Activated CD4-positive, alpha-beta T cell treated with anti-CD3 and anti-CD28 coated beads, Interleukin-2, amount 50 U/mL, for 48 hours (primary cell): ENCODE measurements around the gene PANK4.
"Not testable (repeated sequence)": the region's sequence is repeated elsewhere in the genome, so short reads cannot be mapped to it uniquely, and the experiment has no call there.

Source experiments
- DNase-seq, 2 experiments: peaks; one replicate each; pipeline ENCODE4 v3.0.0-alpha.2; 2020

Gene PANK4

DNA sequence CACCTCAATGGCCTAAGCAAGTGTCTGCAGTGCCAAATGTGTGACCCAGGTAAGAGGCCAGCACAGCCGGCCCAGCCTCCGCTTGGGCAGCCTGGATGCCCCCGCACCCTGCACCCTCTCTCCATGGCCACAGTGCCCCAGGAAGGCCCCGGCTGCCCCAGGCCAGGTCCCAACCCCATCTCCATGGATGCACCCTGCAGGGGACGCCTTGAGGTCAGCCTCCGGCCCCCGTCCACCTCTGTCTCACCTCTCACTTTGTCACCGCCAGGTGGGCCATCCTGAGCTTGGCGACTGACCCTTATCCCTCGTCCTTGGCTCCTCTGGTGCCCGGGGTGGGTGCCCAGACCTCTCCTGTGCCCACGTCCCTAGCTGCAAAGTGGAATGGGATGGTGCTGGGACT is 32.0 kb upstream of the PANK4 start:
- DNase-seq, result no peak

DNA sequence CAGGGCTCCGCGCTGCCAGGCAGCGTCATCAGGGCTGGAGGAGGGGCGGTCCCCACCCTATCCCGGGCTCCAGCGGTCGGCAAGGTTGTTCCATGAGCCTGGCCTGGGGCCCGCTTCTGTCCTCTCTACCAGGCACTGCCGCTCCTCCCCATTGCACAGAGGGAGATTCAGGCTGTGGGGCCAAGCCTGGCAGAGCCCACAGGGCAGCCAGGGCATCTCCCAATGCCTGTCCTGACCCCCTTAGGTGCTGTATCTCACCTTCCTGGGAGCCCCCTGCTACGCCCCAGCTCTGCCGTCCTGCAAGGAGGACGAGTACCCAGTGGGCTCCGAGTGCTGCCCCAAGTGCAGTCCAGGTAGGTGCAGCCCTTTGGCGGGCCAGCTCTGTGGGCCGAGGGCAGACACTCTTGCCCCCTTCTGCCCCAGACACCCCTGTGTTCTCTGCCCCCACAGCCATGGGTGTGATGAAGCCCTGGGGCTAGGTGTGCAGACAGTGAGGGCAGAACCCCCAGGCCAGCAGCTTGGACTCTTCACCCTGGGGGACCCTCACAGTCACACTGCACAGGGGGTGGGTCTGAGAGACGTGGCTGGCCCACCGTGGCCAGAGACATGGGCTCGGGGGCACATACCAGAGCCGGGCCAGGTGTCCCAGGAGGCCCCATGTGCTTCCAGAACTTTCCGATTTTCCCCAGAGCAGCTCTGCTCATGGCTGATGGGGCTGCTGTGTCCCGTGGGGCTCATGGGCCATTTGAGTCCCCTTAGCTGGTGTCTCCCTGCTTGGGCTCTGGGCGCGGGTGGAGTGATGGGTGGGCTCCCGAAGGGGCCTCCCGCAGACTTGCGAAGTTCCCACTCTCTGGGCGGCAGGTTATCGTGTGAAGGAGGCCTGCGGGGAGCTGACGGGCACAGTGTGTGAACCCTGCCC is 31.3 kb upstream of the PANK4 start:
- peak in 1 of 2 experiments; percentile 28 for DNase-seq

DNA sequence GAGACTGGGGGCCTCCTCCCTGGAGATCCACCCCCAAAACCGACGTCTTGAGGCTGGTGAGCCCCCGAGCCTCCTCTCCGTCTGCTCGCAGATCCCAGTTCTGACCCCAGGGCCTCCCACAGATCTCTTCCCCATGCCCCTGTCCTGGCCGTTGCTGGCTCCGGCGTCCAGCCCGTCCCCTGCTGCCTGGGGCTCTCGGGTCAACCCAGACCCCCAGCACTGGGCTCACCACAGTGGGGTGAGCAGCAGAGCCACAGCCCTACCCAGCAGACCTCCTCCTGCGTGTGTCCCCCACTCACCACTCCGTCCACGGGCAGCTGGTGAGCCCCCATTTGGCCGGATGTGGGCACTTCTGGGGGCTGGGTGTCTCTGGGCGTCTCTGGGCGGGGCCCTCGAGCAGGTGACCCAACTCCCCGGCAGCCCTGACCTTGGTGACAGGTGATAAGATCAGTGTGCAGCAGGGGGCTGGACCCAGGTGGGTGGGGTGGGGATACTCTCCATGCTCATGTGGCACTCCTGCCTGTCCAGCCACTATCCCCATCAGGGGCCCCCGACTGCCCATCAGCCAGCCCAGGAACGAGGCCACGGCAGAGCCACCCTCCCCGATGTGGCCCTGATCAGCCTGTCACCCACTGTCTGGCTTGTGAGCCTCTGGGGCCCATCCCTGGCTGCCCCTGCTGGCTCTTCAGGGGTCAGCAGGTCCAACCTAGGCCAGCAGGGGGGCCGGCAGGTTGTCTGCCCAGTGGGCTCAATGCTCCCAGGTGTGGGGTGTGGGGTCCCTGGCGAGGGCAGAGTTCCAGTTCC is 30.5 kb upstream of the PANK4 start:
- DNase-seq, result peak; percentile 54 to 66

DNA sequence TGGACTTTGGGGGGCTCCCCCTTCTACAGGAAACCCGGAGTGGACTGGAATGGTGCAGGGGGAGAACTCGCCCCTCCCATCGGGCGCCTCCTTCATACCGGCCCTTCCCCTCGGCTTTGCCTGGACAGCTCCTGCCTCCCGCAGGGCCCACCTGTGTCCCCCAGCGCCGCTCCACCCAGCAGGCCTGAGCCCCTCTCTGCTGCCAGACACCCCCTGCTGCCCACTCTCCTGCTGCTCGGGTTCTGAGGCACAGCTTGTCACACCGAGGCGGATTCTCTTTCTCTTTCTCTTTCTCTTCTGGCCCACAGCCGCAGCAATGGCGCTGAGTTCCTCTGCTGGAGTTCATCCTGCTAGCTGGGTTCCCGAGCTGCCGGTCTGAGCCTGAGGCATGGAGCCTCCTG is 29.9 kb upstream of the PANK4 start, which contains the start of gene TNFRSF14:
TNFRSF14 (plus strand) TSS at position 95 of the 401 bp plus-strand sequence; CDS start at position 389, 294 bp downstream.
- DNase-seq, result peak in 1 of 2 experiments; percentile 67

DNA sequence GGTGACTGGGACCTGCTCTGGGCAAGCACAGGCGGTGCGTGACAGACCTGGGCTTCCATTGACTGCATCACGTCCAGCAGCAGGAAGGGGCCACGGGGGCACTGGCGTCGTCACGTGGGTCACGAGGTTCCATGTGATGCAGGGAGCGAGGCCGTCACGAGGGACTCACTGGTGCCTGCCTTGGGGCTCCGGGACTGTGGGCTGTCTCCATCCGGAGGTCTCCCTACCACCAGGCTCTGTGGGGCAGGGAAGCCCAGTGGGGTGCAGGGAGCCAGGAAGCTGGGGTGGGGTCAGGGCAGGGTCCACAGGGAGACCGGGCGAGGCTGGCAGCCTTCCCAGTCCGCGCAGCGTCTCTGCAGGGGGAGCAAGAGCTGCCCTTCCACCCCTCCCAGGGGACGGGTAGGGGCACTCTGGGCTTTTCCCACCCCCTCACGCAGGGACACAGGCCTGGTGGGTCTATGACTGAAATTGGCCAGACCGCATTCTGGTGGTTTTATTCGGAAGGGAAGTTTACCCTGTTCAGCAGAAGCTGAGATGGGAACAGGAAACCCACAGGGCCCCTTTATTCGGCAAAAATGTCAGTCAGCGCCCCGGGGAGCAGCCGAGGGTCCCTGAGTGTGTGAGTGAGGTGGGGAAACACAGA is 29.4 kb upstream of the PANK4 start:
- peak; percentile 83 to 89 for DNase-seq

DNA sequence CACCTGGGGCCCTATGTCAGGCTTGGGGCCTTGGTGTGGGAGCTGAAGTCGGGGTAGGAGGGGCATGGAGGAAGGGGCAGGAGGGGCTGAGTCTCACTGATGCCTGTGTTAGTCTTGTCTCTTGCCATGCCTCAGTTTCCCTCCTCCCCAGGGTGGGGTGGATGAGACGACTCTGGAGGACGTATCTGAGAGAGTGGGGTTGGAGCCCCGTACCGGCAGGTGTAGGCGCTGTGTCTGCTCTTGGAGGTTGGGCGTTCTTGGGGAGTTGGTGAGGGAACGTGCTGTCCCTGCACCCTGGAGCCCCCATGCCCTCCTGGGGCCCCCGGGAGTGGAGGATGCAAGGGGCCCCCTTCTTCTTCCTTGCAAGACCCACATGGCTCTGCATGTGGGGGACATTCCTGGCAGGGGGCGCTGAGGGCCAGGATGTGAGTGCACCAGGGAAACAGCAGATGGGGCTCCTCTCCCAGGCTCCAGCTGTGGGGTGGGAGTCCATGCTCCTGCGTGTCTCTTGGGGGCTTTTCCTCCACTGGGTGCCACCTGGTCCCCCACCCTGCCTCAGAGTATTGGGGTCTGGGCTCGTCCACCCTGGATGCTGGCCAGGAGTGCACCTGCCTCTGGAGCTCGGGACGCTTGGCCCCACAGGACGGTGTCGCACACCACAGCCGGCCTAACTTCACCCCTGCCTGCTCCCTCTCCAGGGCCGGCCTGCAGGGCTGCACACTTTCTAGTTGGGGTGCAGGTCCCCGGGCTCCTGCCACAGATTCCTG is 28.4 kb upstream of the PANK4 start:
- peak; percentile 58 to 67 for DNase-seq

DNA sequence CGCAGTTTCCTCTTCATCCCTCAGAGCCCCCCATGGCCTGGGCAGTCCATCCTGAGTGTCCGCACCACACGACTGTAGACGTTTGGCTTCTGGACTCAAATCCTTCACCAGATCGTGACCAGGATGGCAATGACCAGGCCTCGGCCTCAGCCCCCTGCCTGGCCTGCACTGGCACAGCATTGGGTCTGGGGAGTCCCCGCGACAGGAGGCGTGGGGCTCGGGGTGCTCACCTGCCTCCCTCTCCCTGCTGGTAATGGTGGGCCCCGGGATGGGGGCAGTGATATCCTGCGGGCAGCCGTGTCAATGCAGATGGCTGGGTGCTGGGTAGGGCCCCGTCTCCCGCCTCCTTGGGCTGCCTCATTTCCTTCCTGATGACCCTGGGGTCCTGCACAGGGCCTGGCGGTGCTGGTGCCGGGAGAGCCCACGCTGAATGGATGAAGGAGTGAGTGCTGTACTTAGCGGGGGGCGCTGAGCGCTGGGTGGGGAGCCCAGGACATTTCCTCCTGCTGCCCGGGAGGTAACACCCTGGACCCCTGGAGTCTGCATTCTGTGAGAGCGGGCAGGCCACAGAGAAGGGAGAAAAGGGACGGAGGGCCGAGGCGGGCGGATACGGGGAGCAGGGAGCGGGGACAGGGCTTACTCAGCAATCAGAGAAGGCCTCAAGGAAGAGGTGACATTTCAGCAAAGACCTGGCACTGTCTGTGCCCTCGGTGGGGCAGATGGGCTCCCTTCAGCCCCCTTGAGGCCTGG is 27.6 kb upstream of the PANK4 start:
- DNase-seq, result no peak

DNA sequence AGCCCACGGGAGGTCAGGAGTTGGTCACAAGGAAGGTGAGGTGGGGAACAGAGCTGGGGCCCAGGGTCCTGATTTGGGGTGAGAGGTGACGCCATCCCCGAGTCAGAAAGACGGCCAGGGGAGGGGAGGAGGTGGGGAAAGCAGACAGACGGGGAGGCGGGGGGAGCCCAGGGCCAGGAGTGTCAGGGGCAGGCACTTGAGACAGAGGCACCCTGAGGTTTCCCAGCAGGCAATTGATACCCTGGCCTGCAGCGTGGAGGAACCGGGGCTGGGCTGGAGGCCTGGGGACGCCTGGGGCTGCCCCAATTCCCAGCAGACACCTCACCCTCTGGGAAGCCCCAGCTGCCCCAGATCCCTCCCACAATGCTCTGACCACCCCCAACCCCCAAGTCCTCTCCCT is 26.7 kb upstream of the PANK4 start:
- DNase-seq, result not testable (repeated sequence)

DNA sequence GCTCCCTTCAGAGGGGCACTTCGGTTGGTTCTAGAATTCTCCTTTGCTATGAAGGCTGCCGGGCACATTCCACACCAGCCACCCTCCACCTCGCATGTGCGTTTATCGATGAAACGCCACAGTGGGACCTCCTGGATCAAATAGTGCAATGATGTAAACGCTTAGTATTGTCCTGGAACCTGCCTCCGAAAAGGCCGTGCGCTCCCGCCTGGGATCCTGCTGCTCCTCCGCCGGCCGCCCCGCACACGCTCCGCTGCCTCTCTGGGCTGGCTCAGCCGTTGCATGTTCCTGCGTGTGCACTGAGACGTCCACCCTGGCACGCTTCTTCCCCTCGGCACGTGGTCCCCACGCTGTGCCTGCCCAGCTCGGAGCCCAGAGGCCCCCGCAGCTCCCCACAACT is 25.8 kb upstream of the PANK4 start:
- no peak for DNase-seq

DNA sequence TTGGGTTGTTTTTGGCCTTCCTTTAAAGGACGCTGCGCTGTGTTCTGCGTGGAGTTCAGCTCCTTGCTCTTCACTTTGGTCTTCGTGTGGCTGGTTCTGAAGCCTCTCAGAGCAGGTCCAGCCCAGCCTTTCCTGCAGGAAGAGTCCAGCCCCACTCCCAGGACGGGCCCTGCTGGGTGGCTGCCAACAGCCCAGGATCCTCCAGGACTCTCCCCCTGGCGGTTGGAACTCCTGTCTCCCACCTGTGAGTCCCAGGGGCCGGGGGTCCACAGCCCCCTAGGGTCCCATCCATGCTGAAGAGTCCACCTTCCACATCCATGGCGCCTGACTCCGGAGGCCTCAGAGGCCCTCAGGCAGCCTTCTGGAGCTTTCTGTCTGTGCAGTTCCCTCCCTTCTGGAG is 25.1 kb upstream of the PANK4 start:
- not testable (repeated sequence) for DNase-seq

DNA sequence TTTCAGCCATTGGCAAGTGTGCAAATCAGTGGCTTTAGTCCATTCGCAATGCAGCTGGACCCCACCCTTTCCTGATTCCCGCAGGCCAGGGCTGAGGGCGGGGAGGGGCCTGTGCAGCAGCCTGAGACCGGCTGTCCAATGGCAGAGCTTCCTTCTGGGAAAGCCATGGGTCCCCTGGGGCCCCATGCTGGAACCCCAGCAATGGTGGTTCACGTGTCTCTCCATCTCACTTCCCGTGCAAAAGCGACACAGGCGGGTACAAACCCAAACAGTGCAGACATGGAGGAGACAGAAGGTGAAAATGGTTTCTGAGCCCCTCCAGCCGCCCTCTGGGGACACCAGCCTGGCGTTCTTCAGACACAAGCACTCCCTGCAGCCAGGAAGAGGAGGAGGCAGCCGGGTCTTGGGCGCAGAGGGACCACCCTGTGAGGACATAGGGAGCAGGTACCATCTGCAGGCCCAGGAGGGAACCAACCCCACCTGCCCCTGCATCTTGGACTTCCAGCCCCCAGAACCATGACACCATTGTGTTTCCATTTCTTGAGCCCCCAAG is 24.0 kb upstream of the PANK4 start:
- DNase-seq, result not testable (repeated sequence)

DNA sequence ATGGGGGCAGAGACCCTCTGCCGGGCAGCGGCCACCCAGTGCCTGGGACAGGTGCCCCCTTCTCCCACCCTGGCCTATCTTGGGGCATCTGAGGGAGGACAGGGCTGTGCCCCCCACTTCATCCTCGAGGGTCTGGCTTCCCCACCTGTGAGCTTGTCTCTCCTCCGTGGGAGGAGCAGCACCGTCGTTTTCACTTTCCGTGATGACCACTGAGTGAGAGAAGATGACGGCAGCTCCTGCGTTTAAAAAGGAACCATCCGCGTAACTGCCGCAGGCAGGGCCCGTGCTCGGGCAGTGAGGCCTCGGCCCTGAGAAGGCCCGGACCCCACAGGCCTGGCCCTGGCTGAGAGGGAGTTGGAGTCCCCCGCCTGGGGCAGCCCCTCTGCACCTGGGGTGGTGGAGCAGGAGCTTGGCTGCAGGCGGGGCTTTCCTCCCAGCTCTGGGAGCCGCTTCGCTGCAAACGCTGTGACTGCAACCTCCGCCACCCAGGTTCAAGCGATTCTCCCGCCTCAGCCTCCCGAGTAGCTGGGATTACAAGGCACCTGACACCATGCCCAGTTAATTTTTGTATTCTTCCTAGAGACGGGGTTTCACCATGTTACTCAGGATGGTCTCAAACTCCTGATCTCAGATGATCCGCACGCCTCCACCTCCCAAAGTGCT is 23.1 kb upstream of the PANK4 start:
- DNase-seq, result not testable (repeated sequence)

DNA sequence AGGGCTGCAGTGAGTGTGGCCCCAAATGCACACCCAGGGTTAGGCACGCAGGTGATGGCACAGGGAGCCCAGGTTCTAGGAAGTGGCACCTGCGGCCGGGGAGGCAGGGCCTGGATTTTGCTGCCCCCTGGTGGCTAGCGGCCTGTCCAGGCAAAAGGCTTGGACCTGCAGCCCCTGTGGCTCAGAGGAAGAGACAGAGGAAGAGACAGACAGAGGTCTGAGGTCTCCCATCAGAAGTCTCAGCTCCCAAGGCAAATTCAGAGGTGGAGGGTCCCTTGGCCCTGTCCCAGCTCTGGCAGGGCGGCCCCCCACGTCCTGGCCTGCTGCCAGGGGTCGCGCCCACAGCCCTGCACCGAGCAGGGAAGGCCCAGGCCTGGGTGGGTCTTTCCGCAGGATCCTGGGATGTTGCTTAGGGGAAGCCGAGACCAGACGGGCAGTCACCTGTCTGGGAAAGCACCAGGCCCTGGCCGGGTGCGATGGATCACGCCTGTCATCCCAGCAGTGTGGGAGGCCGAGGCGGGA is 21.7 kb upstream of the PANK4 start:
- peak; percentile 90 to 92 for DNase-seq

DNA sequence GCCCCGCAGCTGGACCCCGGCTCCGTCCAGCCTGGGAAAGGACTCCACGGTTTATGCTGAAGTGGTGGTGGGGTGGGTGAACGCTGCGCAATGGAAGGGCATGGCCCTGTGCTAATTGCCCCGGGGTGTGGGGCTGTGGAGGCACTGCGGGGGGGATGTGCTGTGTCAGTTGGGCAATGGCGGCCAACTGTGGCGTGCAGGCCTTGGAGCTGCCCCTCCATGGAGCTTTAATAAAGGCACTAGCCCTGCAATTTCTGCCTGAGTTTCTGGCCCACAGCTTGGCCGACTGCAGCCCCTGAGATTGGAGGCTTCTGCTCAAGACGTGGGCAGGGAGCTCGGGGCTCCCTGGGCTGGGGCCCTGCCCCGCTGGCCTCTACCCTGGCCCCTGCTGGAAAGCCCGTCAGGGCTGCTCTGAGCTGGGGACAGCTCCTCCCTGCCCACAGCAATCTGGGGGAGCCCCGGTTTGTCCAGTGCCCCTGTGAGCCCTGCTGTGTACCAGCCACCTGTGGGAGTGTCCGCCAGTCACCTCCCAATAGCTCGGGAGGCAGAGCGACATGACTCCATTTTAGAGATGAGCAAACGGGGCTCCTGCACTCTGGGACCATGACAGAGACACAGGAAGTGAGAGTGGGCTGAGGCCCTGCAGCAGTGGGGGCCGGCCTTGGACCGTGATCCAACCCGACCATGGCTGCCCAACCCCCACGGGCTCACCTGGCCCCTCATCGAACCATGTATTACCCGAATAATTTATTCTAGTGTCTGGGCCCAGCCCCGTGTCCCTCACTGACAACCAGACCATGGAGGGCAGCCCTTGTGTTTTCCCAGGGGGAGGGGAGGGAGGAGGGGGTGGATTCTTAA is 21.0 kb upstream of the PANK4 start:
- DNase-seq, result peak; percentile 71 to 77

DNA sequence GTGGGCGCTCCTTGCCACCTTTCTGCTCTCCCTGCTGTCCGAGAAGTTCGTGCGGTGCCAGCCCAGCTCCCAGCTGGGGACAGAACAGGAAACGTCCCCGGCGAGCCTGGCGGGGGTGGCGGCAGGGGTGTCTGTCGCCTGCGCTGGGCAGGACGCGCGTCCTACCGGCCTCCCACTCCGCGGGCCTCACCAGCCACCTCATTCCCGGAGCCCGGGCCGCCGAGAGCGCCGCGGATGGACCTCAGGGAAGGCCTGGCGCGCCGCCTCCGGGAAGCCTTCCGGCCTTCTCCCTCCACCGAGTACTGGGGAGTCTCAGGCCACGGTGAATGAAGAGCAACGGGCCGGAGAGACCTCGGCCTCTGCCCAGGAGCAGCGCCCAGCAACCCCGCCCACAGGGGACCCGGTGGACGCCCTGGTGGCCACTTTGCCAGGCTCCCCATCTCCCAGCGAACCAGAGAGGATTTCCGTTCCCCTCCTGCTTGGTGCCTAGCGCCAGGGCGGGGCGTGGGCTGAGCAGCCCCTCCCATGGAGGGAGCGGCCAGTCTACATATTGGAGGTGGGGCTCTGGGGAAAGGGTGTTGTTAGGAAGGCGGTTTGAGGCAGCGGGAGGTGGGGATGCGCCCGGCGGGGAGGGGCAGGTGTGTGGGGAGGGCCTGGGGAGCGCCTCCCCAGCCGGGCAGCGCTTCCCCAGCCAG is 20.3 kb upstream of the PANK4 start:
- peak; percentile 87 to 89 for DNase-seq

DNA sequence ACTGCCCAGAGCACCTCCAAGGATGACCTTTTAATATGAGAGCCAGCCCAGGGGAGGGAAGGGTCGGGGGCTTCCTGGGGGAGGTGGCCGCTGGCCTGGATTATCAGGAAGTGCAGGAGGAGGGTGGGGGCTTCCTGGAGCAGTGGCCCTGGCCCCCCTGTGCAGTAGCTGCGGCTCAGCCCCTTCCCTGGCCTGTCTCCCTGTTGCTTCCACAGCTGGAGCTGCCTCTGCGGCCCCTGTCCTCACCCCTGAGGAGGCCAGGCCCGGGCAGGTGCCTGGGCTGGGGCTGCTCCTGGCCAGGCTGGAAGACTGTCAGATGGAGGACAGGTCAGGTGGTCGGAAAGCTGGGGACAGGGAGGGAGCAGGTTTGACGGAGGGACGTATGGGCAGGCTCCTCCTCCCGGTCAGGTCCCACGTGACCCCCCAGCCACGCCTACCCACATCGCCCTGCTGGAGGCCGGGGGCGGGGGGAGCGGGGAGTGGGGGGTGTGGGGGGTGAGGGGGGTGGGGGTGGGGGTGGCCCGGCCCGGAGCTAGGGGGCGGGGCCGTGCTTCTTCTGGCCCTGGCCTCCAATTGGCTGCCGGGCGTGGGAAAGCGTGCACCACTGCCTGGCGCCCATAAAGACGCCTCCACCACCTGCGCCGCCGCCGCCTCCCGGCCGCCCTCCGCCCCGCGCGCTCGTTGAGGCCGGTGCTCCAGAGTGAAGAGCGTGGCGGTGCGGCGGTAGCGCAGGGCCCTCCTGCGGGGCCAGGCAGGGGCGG is 19.5 kb upstream of the PANK4 start:
- peak; percentile 85 to 90 for DNase-seq

DNA sequence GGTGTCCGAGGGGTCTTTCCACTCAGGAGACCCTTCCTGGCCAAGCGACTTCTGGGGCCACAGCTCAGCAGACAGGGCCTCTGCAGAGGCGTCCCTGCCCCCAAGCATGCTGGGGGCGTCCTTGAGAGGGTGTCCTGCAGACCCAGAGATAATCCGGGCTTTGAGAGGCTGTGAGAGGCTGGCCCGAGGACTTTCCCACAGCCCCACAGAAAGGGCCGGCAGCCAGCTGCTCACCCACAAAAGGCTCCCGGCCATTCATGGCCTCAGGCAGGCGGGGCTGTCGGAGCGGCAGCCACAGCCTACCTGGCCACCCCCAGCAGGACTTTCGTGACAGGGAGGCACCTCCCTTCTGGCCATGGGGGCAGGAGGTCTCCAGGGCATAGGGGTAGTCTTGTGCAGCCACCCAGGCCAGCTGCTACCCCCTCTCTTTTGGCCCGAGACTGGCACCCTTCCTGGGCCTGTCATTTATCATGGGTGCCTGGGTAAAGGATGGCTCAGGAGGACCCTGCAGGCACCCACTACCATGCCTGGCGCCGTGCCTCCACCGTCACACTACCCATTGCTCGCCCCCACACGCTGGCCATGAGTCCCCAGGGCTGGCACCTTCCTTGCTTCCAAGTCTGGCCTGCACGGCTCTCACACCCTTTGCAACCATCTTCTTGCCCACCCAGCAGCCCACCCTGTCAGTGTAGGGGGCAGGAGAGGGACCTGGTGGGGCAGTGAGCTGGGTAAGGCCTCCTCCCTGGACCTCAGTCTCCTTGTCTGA is 18.7 kb upstream of the PANK4 start:
- no peak for DNase-seq
